Kidney (tissue), 14 donors: ENCODE results near the gene ACADS. TPM values are rescaled to one million over a fixed set of nuclear protein-coding genes. Genes with fewer than 3 reads are reported as not detected.

Experiments used
- DNase-seq, 5 donors: peaks; one replicate each; pipeline ENCODE4 v3.0.0-alpha.2; 2013 to 2020
- FAIRE-seq: peaks from 2 replicates; lab custom pipeline; 2012; peaks lifted over from hg19 to GRCh38; lab: Jason Lieb, UNC
- H3K27ac ChIP-seq, 2 donors: one replicate each; pipeline ENCODE4 v1.7.0; 2013; ENCODE audit warnings: low read depth in 2 of 2, low read length in 2 of 2, inconsistent platforms in 1 of 2
- H3K27me3 ChIP-seq: one replicate; pipeline ENCODE4 v1.7.1; 2013; ENCODE audit warnings: low read length, inconsistent platforms; ENCODE audit not compliant: control insufficient read depth, insufficient read depth
- H3K36me3 ChIP-seq, 3 donors: one replicate each; pipeline versions ENCODE4 v1.7.0 to v1.7.1; 2013; ENCODE audit warnings: low read length in 3 of 3, control low read depth in 1 of 3, inconsistent platforms in 1 of 3; ENCODE audit not compliant: insufficient read depth in 3 of 3, control insufficient read depth in 2 of 3
- H3K4me1 ChIP-seq, 3 donors: one replicate each; pipeline versions ENCODE4 v1.7.0 to v1.7.1; 2013; ENCODE audit warnings: low read length in 3 of 3, inconsistent platforms in 1 of 3, low read depth in 1 of 3; ENCODE audit not compliant: control insufficient read depth in 2 of 3, insufficient read depth in 2 of 3
- H3K4me3 ChIP-seq, 3 donors: one replicate each; pipeline versions ENCODE4 v1.7.0 to v1.8.1; 2013; ENCODE audit warnings: low read length in 3 of 3, control low read depth in 1 of 3, inconsistent platforms in 1 of 3
- H3K9ac ChIP-seq, 3 donors: one replicate each; pipeline versions ENCODE4 v1.7.0 to v1.7.1; 2013; ENCODE audit warnings: low read length in 3 of 3, control low read depth in 1 of 3, inconsistent platforms in 1 of 3
- H3K9me3 ChIP-seq, 3 donors: one replicate each; pipeline versions ENCODE4 v1.7.0 to v1.7.1; 2013; ENCODE audit warnings: low read length in 3 of 3, control low read depth in 1 of 3, inconsistent platforms in 1 of 3; ENCODE audit not compliant: control insufficient read depth in 2 of 3, insufficient read depth in 1 of 3
- intact Hi-C: fragments of 100-400 bp; cut with DNase I; formaldehyde crosslinking; loops from one replicate; pipeline ENCODE4 v1.11.1; 2022
- polyA plus RNA-seq: library from polyadenylated mRNA; stranded (reverse); fragments of 350-450 nt; fragmentation: Illumina TruSeq; extraction: RNeasy Lipid Tissue Mini Kit (QIAGEN cat#74804); gene quantifications from one replicate; pipeline ENCODE4 v1.2.3, GENCODE V29; 2014; ENCODE audit warnings: low read depth, low replicate concordance; ENCODE audit not compliant: insufficient read depth
- total RNA-seq: library from RNA; stranded (reverse); fragmentation: NEBNext Ultra II Directional; extraction: Animal tissue kit (Norgen Biotek cat#: 25700); gene quantifications from one replicate; pipeline ENCODE4 v1.2.1, GENCODE V29; 2021
- TF ChIP-seq, protein P1 (sequence below): IDR thresholded peaks from 3 replicates; pipeline ENCODE4 v1.5.1; 2012; ENCODE audit warnings: mild to moderate bottlenecking, moderate library complexity, borderline replicate concordance; ENCODE audit not compliant: insufficient read depth; ENCODE audit errors: extremely low read depth
- donor health status: control.
- donor health status: control.
- donor health status: control.
- donor health status: control.
- donor health status: control.
- donor health status: DM: yes; HTN: yes; CAD: no.
- donor health status: Normal renal cell carcinoma (clear cell type).

Gene ACADS
- total and polyA plus RNA-seq, 2 donors from 2014 or later: 24.4 to 133 TPM

DNA sequence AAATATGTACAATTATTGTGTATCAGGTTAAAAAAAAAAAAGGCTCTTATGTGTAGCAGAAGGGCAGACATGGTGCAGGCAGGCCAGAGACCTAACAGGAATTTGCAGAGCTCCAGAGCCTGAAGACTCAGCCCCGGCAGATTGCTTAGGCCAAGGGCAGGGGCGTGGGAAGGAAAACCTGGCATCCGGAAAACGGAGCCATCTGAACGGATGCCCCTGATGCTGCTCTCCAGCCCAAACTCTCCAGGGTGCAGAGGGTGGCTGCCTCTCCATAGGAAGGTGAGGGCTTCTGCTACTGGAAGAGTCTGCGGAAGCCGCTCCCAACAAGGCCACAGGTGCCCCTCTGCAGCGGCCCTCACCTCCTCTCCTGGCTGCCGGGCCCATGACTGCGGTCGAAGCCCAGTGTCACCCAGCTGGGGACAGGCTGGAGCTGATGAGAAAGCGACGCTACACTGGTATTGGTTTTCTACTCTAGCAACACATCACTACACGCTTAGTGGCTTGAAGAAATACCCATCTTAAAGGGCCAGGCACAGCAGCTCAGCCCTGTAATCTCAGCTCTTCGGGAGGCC is 19.4 kb downstream of the ACADS start:
- TF ChIP-seq, protein P1, sequence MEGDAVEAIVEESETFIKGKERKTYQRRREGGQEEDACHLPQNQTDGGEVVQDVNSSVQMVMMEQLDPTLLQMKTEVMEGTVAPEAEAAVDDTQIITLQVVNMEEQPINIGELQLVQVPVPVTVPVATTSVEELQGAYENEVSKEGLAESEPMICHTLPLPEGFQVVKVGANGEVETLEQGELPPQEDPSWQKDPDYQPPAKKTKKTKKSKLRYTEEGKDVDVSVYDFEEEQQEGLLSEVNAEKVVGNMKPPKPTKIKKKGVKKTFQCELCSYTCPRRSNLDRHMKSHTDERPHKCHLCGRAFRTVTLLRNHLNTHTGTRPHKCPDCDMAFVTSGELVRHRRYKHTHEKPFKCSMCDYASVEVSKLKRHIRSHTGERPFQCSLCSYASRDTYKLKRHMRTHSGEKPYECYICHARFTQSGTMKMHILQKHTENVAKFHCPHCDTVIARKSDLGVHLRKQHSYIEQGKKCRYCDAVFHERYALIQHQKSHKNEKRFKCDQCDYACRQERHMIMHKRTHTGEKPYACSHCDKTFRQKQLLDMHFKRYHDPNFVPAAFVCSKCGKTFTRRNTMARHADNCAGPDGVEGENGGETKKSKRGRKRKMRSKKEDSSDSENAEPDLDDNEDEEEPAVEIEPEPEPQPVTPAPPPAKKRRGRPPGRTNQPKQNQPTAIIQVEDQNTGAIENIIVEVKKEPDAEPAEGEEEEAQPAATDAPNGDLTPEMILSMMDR: no peak
- Histone ChIP-seq H3K9ac (no peak overlapping the region), H3K27ac (no peak overlapping the region), H3K4me1 (no peaks in the 10 kb centered on the region), H3K27me3 (no peaks in the 10 kb centered on the region), H3K36me3 (no peaks in the 10 kb centered on the region), H3K9me3 (no peaks in the 10 kb centered on the region), H3K4me3 (no peak overlapping the region)
- intact Hi-C loops: no loop called here
- FAIRE-seq (no peak), DNase-seq (peak in 1 of 5 donors; percentile 35)

DNA sequence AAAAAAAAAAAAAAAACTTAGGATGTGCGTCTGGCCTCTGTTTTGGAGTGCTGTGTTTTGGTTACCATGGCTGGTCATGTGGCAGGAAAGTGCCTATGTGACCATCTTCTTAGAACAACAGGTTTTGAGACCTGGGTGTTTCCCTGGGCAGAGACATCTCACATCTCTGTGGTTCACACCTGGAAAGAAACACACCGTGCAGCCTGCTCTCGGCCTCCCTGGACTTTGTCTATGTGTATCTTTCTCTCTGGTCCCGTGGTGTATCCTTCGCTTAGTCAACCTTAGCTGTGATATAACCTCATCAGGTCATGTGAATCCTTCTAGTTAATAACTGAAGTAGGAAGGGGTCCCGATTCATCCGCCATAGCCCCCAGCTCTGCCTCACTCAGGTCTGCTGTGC is 22.6 kb downstream of the ACADS start:
- Histone ChIP-seq H3K9ac (no peak overlapping the region), H3K4me1 (no peaks in the 10 kb centered on the region), H3K36me3 (no peaks in the 10 kb centered on the region), H3K27me3 (no peaks in the 10 kb centered on the region), H3K4me3 (no peak overlapping the region), H3K27ac (no peak overlapping the region), H3K9me3 (no peaks in the 10 kb centered on the region)
- DNase-seq (peak in 1 of 5 donors; percentile 9), FAIRE-seq (no peak)
- intact Hi-C loops: no loop called here
- TF ChIP-seq, protein P1: no peak

DNA sequence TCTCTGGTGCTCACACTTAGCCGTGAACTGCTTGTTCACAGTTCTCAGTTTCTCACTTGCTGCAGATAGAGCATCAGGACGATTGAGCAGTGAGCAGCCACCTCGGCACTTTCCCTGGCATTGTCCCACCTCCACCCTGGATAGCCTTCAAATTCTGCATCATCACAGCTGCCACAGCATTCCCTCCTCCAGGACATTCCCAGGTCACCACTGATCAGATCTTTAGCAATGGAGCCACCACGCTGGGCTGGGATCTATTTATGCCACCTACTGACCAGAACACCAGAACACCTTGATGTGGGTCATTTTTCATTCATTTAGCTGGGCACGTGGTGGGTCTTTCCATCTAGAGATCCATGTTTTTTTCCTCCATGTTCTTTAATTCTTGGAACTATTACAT is 23.6 kb downstream of the ACADS start:
- H3K9me3 ChIP-seq: no peaks in the 10 kb centered on the region
- TF ChIP-seq, protein P1: no peak
- FAIRE-seq: no peak

GRCh38 chr12:120750806-120751205 is 25.2 kb downstream of the ACADS start:
- intact Hi-C loops: no loop called here
- DNase-seq (no peak), FAIRE-seq (no peak)
- no peak overlapping the region for H3K4me3 ChIP-seq
- TF ChIP-seq, protein P1: no peak
- no peak overlapping the region for H3K9ac ChIP-seq
- H3K36me3 ChIP-seq: no peaks in the 10 kb centered on the region
- no peaks in the 10 kb centered on the region for H3K9me3 ChIP-seq
- no peaks in the 10 kb centered on the region for H3K27me3 ChIP-seq
- no peak overlapping the region for H3K27ac ChIP-seq
- no peaks in the 10 kb centered on the region for H3K4me1 ChIP-seq

More for the DNA sequence above, 23.6 kb downstream of the ACADS start:
- Histone ChIP-seq H3K9ac (no peak overlapping the region), H3K27me3 (no peaks in the 10 kb centered on the region), H3K4me3 (no peak overlapping the region), H3K36me3 (no peaks in the 10 kb centered on the region), H3K4me1 (no peaks in the 10 kb centered on the region), H3K27ac (no peak overlapping the region)
- no peak for DNase-seq
- intact Hi-C loops: no loop called here
